Astrocyte of the spinal cord (primary cell): ENCODE data around the gene WNK2.

Source experiments
- DNase-seq: peaks from one replicate; pipeline ENCODE4 v3.0.0; 2011; ENCODE audit warnings: low read depth, low spot score
- H3K4me3 ChIP-seq: 2 replicates; pipeline ENCODE4 v1.5.1; 2011; ENCODE audit warnings: low read depth, mild to moderate bottlenecking, low read length, moderate library complexity
- CTCF ChIP-seq: IDR thresholded peaks from 2 replicates; pipeline ENCODE4 v1.5.1; 2012; ENCODE audit warnings: low read depth, mild to moderate bottlenecking, low read length, inconsistent platforms
- in situ Hi-C: cut with HindIII; loops from 2 replicates; pipeline ENCODE4 v1.10.0; 2017; ENCODE audit warnings: low sequenced_read_pairs

Gene WNK2

GRCh38 chr9:93196096-93197055, 12.4 kb downstream of the WNK2 start:
- no peak overlapping the region for H3K4me3 ChIP-seq
- in situ Hi-C loops: no loop called here
- TF ChIP-seq CTCF: no peak
- no peak for DNase-seq

GRCh38 chr9:93197670-93198069, 13.7 kb downstream of the WNK2 start:
- DNase-seq: no peak
- TF ChIP-seq CTCF: no peak
- no peak overlapping the region for H3K4me3 ChIP-seq
- in situ Hi-C loops: no loop called here

GRCh38 chr9:93198117-93198837, 14.3 kb downstream of the WNK2 start:
- H3K4me3 ChIP-seq: no peak overlapping the region
- TF ChIP-seq CTCF: no peak
- DNase-seq: no peak
- in situ Hi-C loops: no loop called here

- in situ Hi-C loops: no loop called here
- no peak overlapping the region for H3K4me3 ChIP-seq
- DNase-seq: no peak
- TF ChIP-seq CTCF: no peak
Observed at GRCh38 chr9:93198838-93199625, 15.1 kb downstream of the WNK2 start.

GRCh38 chr9:93200449-93200742, 16.5 kb downstream of the WNK2 start:
- TF ChIP-seq CTCF: no peak
- in situ Hi-C loops: no loop called here
- no peak for DNase-seq
- H3K4me3 ChIP-seq: no peak overlapping the region

GRCh38 chr9:93200989-93201334, 17.0 kb downstream of the WNK2 start:
- in situ Hi-C loops: no loop called here
- H3K4me3 ChIP-seq: no peak overlapping the region
- no peak for TF ChIP-seq CTCF
- DNase-seq: no peak
